ENCODE data around the gene WARS2.

- no peak for TF ChIP-seq CTCF (IDR thresholded peaks at IDR 0.05; ENCODE audit: low read length)
- no peak for TF ChIP-seq EZH2 (optimal IDR thresholded peaks at IDR 0.05; ENCODE audit: low read depth, low read length)
These were observed 60.6 kb downstream of the WARS2 start for GRCh38 chr1:119079881-119080280.
